SK-N-MC (cell line): ENCODE measurements around the gene KCNH1.

ENCODE experiments used
- EZH2 ChIP-seq: fragments of 200-600 bp; sonication (generic); IDR thresholded peaks from one replicate; pipeline ENCODE4 v1.6.1; 2017; ENCODE audit warnings: antibody characterized with exemption
- POLR2AphosphoS5 ChIP-seq: IDR thresholded peaks from 2 replicates; pipeline ENCODE4 v1.6.1; 2012; ENCODE audit warnings: mild to moderate bottlenecking, low read depth, low read length, borderline replicate concordance

DNA sequence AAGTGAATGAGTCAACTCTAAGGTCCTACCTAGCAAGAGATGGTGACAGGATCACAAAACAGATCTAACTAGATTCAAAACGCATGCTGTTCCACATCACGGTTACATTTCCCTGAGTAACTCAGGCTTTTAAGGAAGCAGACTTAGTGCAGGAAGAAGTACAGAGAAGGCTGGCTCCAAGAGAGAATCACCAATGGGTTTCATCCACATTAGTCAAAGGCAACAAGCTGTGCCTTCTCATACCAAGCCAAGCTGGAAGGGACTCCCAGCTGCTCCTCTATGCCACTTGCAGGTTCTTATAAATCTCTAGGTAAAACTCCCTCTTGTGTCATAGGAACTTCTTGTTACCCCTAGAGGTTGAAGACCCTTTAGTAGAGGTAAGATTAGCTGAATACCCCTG lies 109.0 kb downstream of the KCNH1 start:
- no peak for TF ChIP-seq EZH2
- no peak for TF ChIP-seq POLR2AphosphoS5
